ENCODE measurements around the gene PKNOX1. TPM values are rescaled to one million over a fixed set of nuclear protein-coding genes. Genes with fewer than 3 reads are reported as not detected.

Gene PKNOX1
- total RNA-seq, 1 experiment from 2014 or later: 43.4 TPM

DNA sequence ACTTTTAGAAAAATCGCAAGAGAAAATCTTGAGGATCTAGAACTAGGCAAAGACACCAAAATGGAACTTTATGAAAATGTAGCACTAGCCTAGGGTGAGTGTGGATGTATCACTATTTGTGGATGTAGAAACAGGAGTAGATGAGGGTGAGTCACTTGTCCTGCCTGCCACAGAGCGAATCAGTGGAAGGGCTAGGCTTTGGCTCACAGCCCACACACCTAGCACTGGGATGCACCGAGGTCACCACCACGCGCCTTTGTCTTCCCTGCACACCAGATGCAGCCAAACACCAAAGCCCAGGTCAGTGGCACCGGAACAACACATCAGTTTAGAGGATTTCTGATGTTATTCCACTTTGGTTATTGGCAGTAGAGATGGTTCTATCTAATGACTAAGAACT, 38.2 kb downstream of the PKNOX1 start:
- Mint-ChIP-seq H3K4me1 (no peaks in the 10 kb centered on the region), H3K27me3 (ENCODE audit: low read depth) (no peaks in the 10 kb centered on the region), H3K9me3 (no peaks in the 10 kb centered on the region; a peak in 1 of 5 replicates), H3K4me3 (no peak overlapping the region; a peak in 1 of 5 replicates), H3K27ac (no peak overlapping the region), H3K36me3 (ENCODE audit: insufficient read depth in 1 of 3, low read depth in 3 of 3) (peaks cover 38 to 84% (median 67%) of the 10 kb centered on the region in 3 experiments; a peak in 6 of 7 replicates)
- Histone ChIP-seq H4K20me1 (ENCODE audit: control insufficient read depth, insufficient read depth, insufficient read length) (no peaks in the 10 kb centered on the region), H3K9ac (ENCODE audit: extremely low read depth, insufficient read length, low read length) (no peak overlapping the region), H4K8ac (replicated peaks; ENCODE audit: insufficient read length, low read depth, low read length) (no peak overlapping the region), H4K91ac (ENCODE audit: insufficient read length, low read depth, low read length) (no peak overlapping the region), H3K4ac (ENCODE audit: low read depth, low read length) (no peak overlapping the region), H2AK5ac (ENCODE audit: insufficient read length, low read length) (no peak overlapping the region), H3K23me2 (ENCODE audit: insufficient read length, low read depth, low read length, poor library complexity, severe bottlenecking) (no peaks in the 10 kb centered on the region), H3K56ac (ENCODE audit: insufficient read length, low read depth, low read length) (no peak overlapping the region), H3K4me1 (ENCODE audit: insufficient read depth, low read length) (no peaks in the 10 kb centered on the region), H3K27ac (ENCODE audit: insufficient read length, low read depth, low read length) (no peak overlapping the region), H2BK12ac (ENCODE audit: insufficient read length, low read depth, low read length) (no peak overlapping the region), H3K14ac (ENCODE audit: insufficient read depth, low read length) (no peak overlapping the region), H3K23ac (ENCODE audit: insufficient read length, low read depth, low read length) (no peak overlapping the region), H3K79me2 (ENCODE audit: insufficient read depth, low read length) (no peaks in the 10 kb centered on the region), H2BK15ac (ENCODE audit: low read depth, low read length) (no peak overlapping the region), H2BK20ac (ENCODE audit: low read depth, low read length, poor library complexity, severe bottlenecking) (no peak overlapping the region), H3K9me3 (ENCODE audit: control insufficient read depth, low read depth, low read length) (no peaks in the 10 kb centered on the region), H2BK120ac (ENCODE audit: low read depth, low read length, poor library complexity, severe bottlenecking) (no peak overlapping the region), H3K79me1 (ENCODE audit: insufficient read depth, low read depth, low read length, poor library complexity, severe bottlenecking) (no peaks in the 10 kb centered on the region), H3K27me3 (ENCODE audit: insufficient read depth, low read length) (no peaks in the 10 kb centered on the region), H2AFZ (ENCODE audit: low read length) (no peak overlapping the region), H3K4me2 (ENCODE audit: insufficient read depth, insufficient read length, low read length) (no peak overlapping the region), H2BK5ac (ENCODE audit: insufficient read length, low read length) (no peak overlapping the region), H3T11ph (ENCODE audit: low read length) (no peak overlapping the region), H4K5ac (ENCODE audit: insufficient read length, low read depth, low read length) (no peak overlapping the region), H3K18ac (ENCODE audit: insufficient read length, low read depth, low read length) (no peak overlapping the region)
- no peak for TF ChIP-seq CTCF (conservative IDR thresholded peaks at IDR 0.05)
- no CpG with 5 or more reads among the region's 6 CpGs for WGBS (ENCODE audit: extremely low coverage, insufficient read length, low lambda C conversion rate)
- DNase-seq: no peak

Data from H9 (cell line).